NCI-H2029 treated with DMSO at 0.1 percent for 48 hours (cell line): ENCODE data around the gene NPPA.

Experiments
- DNase-seq: peaks from one replicate; lab custom pipeline; 2025; lab: John Stamatoyannopoulos, UW

The NPPA gene

GRCh38 chr1:11842154-11843041, 5.2 kb downstream of the NPPA start:
- DNase-seq: no peak

- no peak for DNase-seq
These were observed 6.1 kb downstream of the NPPA start for GRCh38 chr1:11841245-11842153.

GRCh38 chr1:11839727-11840705, 7.6 kb downstream of the NPPA start:
- DNase-seq: no peak

GRCh38 chr1:11838349-11839272, 9.0 kb downstream of the NPPA start:
- DNase-seq: no peak

GRCh38 chr1:11837767-11838348, 9.7 kb downstream of the NPPA start:
- no peak for DNase-seq

GRCh38 chr1:11836955-11837766, 10.4 kb downstream of the NPPA start:
- DNase-seq: no peak

- DNase-seq: no peak
These were observed 11.9 kb downstream of the NPPA start for GRCh38 chr1:11835441-11836225.

- DNase-seq: no peak
These were observed 13.7 kb downstream of the NPPA start for GRCh38 chr1:11833900-11834299.

- DNase-seq: no peak
These were observed 14.1 kb downstream of the NPPA start for GRCh38 chr1:11833497-11833896.

- DNase-seq: peak; percentile 18
These were observed 15.4 kb downstream of the NPPA start for GRCh38 chr1:11831945-11832725.

GRCh38 chr1:11828511-11828910, 19.1 kb downstream of the NPPA start:
- no peak for DNase-seq

GRCh38 chr1:11826946-11827345, 20.6 kb downstream of the NPPA start:
- DNase-seq: no peak

GRCh38 chr1:11825131-11825530, 22.5 kb downstream of the NPPA start:
- no peak for DNase-seq

GRCh38 chr1:11823366-11824137, 24.0 kb downstream of the NPPA start:
- no peak for DNase-seq

GRCh38 chr1:11822091-11822490, 25.5 kb downstream of the NPPA start:
- DNase-seq: no peak

- no peak for DNase-seq
These were observed 30.4 kb downstream of the NPPA start for GRCh38 chr1:11817192-11817591.

- no peak for DNase-seq
These were observed 34.6 kb downstream of the NPPA start for GRCh38 chr1:11813021-11813420.
